ENCODE measurements around the gene CDKN2B. TPM values are rescaled to one million over a fixed set of nuclear protein-coding genes. Genes with fewer than 3 reads are reported as not detected.
"Not testable (repeated sequence)": the region's sequence is repeated elsewhere in the genome, so short reads cannot be mapped to it uniquely, and the experiment has no call there.

CDKN2B gene, protein sequence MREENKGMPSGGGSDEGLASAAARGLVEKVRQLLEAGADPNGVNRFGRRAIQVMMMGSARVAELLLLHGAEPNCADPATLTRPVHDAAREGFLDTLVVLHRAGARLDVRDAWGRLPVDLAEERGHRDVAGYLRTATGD
- total RNA-seq, result 0.63 TPM

- peak within 1 kb of the TSS; percentile 47 for H3K4me3 ChIP-seq (ENCODE audit: low read length)
- H3K4me1 ChIP-seq (ENCODE audit: insufficient read depth, low read length), result peaks cover 27% of the 10 kb centered on the region
- no peaks in the 10 kb centered on the region for H3K9me3 ChIP-seq (ENCODE audit: low read depth, low read length)
- H3K27me3 ChIP-seq (ENCODE audit: insufficient read depth, low read length), result peaks cover 84% of the 10 kb centered on the region
These were observed at the start of gene CDKN2B for GRCh38 chr9:22008717-22009505. Gene CDKN2B (minus strand): TSS chr9:22009305. CDS start chr9:22008953, 352 bp downstream.

GRCh38 chr9:22057972-22058371 is 48.9 kb upstream of the CDKN2B start:
- not testable (repeated sequence) for H3K27me3 ChIP-seq (ENCODE audit: insufficient read depth, low read length); H3K4me1 ChIP-seq (ENCODE audit: insufficient read depth, low read length); H3K9me3 ChIP-seq (ENCODE audit: low read depth, low read length); H3K4me3 ChIP-seq (ENCODE audit: low read length)

DNA sequence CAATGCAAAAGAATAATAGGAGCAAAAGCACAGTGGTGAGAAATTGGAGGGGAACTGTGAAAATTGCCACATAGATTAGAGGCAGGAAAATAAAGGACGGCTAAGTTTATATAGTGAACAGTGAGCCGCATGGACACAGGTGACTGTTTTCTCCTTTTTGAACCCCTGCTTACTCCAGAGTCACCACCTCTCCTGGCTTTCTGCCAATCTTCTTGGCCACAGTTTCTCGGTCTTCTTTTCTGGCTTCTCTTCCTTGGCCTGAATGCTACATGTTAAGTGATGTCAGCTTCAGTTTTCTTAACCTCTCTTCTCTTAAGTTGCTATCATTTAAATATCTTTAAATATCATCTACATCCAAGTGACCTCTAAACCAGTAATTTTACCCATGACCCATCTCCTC is 47.3 kb upstream of the CDKN2B start:
- Histone ChIP-seq H3K4me3 (ENCODE audit: low read length) (no peak overlapping the region), H3K9me3 (ENCODE audit: low read depth, low read length) (no peaks in the 10 kb centered on the region), H3K27me3 (ENCODE audit: insufficient read depth, low read length) (no peaks in the 10 kb centered on the region), H3K4me1 (ENCODE audit: insufficient read depth, low read length) (no peaks in the 10 kb centered on the region)

DNA sequence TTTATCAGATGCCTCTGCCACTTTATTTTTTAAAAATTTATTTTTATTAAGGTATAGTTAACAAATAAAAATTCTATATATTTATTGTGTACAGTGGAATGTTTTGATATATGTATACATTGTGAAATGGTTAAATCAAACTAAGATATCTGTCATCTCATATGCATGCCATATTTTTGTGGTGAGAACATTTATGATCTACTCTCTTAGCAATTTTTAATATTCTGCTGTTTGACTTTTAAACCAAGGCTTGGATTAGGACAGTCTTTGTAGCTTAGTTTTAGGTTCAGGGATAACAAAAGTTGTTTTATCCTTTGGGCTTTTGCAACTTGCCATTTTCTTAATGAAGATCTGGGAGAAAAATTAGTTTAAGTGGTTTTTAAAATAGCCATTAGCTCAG is 46.0 kb upstream of the CDKN2B start:
- H3K4me1 ChIP-seq (ENCODE audit: insufficient read depth, low read length), result peaks cover 10% of the 10 kb centered on the region
- no peak overlapping the region for H3K4me3 ChIP-seq (ENCODE audit: low read length)
- no peaks in the 10 kb centered on the region for H3K27me3 ChIP-seq (ENCODE audit: insufficient read depth, low read length)
- H3K9me3 ChIP-seq (ENCODE audit: low read depth, low read length), result no peaks in the 10 kb centered on the region

GRCh38 chr9:22054529-22054928 is 45.4 kb upstream of the CDKN2B start:
- Histone ChIP-seq H3K9me3 (ENCODE audit: low read depth, low read length) (no peaks in the 10 kb centered on the region), H3K27me3 (ENCODE audit: insufficient read depth, low read length) (no peaks in the 10 kb centered on the region), H3K4me3 (ENCODE audit: low read length) (no peak overlapping the region), H3K4me1 (ENCODE audit: insufficient read depth, low read length) (peaks cover 10% of the 10 kb centered on the region)

- Histone ChIP-seq H3K4me3 (ENCODE audit: low read length) (no peak overlapping the region), H3K9me3 (ENCODE audit: low read depth, low read length) (no peaks in the 10 kb centered on the region), H3K27me3 (ENCODE audit: insufficient read depth, low read length) (no peaks in the 10 kb centered on the region), H3K4me1 (ENCODE audit: insufficient read depth, low read length) (peaks cover 10% of the 10 kb centered on the region)
These were observed 45.0 kb upstream of the CDKN2B start for GRCh38 chr9:22054076-22054475.

- Histone ChIP-seq H3K4me3 (ENCODE audit: low read length) (no peak overlapping the region), H3K9me3 (ENCODE audit: low read depth, low read length) (no peaks in the 10 kb centered on the region), H3K4me1 (ENCODE audit: insufficient read depth, low read length) (peaks cover 10% of the 10 kb centered on the region), H3K27me3 (ENCODE audit: insufficient read depth, low read length) (no peaks in the 10 kb centered on the region)
These were observed 44.1 kb upstream of the CDKN2B start for GRCh38 chr9:22053178-22053577.

GRCh38 chr9:22052376-22052945 is 43.4 kb upstream of the CDKN2B start:
- Histone ChIP-seq H3K9me3 (ENCODE audit: low read depth, low read length) (no peaks in the 10 kb centered on the region), H3K27me3 (ENCODE audit: insufficient read depth, low read length) (no peaks in the 10 kb centered on the region), H3K4me1 (ENCODE audit: insufficient read depth, low read length) (peaks cover 10% of the 10 kb centered on the region), H3K4me3 (ENCODE audit: low read length) (no peak overlapping the region)

DNA sequence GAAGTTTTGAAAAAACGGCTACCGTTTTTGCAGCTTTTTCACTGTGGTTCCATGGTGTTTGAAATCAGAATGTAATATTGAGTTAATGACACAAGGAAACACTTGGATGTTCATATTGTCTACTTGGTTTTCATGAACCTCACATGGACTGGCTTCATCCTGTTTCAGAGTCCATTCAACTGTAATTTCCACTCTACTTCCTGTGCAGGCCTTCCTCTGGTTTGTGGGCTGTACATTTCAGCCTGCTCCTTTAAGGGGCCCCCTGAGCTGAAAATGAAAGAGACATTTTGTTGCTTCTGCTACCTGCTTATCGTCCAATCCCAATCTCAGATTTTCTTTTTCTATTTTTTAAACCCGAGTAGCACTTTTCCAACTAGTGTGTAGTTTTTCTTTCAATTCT is 41.8 kb upstream of the CDKN2B start:
- Histone ChIP-seq H3K9me3 (ENCODE audit: low read depth, low read length) (no peaks in the 10 kb centered on the region), H3K4me1 (ENCODE audit: insufficient read depth, low read length) (peaks cover 10% of the 10 kb centered on the region), H3K4me3 (ENCODE audit: low read length) (no peak overlapping the region), H3K27me3 (ENCODE audit: insufficient read depth, low read length) (no peaks in the 10 kb centered on the region)

DNA sequence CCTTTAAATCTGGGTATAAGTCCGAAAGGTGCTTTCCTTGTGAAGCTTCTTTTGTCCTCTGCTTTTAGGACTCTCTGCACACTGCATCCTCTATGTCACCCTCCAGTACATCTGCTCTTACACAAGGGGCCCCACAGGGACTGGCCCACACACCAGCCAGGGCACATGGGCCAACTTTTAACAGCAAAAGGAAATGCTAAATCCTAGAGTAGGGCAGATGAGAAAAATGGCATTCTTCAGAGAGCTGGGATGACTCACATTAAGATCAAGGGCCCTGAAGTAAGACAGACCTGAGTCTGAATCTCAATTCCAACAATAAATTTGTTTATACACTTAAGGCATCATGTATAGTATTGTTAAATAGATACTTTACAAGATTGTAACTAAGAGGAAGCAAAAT is 40.3 kb upstream of the CDKN2B start:
- H3K9me3 ChIP-seq (ENCODE audit: low read depth, low read length), result no peaks in the 10 kb centered on the region
- H3K27me3 ChIP-seq (ENCODE audit: insufficient read depth, low read length), result peaks cover 4% of the 10 kb centered on the region
- peaks cover 10% of the 10 kb centered on the region for H3K4me1 ChIP-seq (ENCODE audit: insufficient read depth, low read length)
- no peak overlapping the region for H3K4me3 ChIP-seq (ENCODE audit: low read length)

- H3K4me3 ChIP-seq (ENCODE audit: low read length), result no peak overlapping the region
- peaks cover 10% of the 10 kb centered on the region for H3K4me1 ChIP-seq (ENCODE audit: insufficient read depth, low read length)
- H3K9me3 ChIP-seq (ENCODE audit: low read depth, low read length), result no peaks in the 10 kb centered on the region
- peaks cover 10% of the 10 kb centered on the region for H3K27me3 ChIP-seq (ENCODE audit: insufficient read depth, low read length)
These were observed 38.5 kb upstream of the CDKN2B start for GRCh38 chr9:22047596-22047995.

GRCh38 chr9:22046243-22046885 is 37.3 kb upstream of the CDKN2B start:
- Histone ChIP-seq H3K4me3 (ENCODE audit: low read length) (no peak overlapping the region), H3K27me3 (ENCODE audit: insufficient read depth, low read length) (peaks cover 11% of the 10 kb centered on the region), H3K9me3 (ENCODE audit: low read depth, low read length) (no peaks in the 10 kb centered on the region), H3K4me1 (ENCODE audit: insufficient read depth, low read length) (peaks cover 10% of the 10 kb centered on the region)

GRCh38 chr9:22045423-22045822 is 36.3 kb upstream of the CDKN2B start:
- Histone ChIP-seq H3K4me1 (ENCODE audit: insufficient read depth, low read length) (peaks cover 2% of the 10 kb centered on the region), H3K9me3 (ENCODE audit: low read depth, low read length) (no peaks in the 10 kb centered on the region), H3K4me3 (ENCODE audit: low read length) (no peak overlapping the region), H3K27me3 (ENCODE audit: insufficient read depth, low read length) (peaks cover 12% of the 10 kb centered on the region)

GRCh38 chr9:22044583-22044982 is 35.5 kb upstream of the CDKN2B start:
- peaks cover 12% of the 10 kb centered on the region for H3K27me3 ChIP-seq (ENCODE audit: insufficient read depth, low read length)

DNA sequence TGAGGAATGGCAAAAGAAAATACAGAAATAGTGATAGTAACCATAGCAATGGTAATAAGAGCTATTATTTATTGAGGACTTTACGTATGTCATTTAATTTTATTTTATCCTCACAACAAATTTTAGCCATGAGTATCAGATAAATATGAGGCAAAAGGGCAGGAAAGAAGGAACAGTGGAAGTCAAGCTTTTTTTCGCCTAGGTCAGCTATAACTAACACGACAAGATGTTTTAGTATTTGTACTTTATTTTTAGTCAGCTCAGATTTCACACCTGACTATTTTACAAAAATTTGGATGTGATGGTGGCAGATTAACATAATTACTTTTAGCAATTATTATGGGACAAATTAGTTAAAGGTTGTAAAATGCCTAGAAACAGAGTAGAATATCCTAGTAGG is 34.8 kb upstream of the CDKN2B start:
- Histone ChIP-seq H3K9me3 (ENCODE audit: low read depth, low read length) (no peaks in the 10 kb centered on the region), H3K4me1 (ENCODE audit: insufficient read depth, low read length) (peaks cover 4% of the 10 kb centered on the region), H3K27me3 (ENCODE audit: insufficient read depth, low read length) (peaks cover 12% of the 10 kb centered on the region), H3K4me3 (ENCODE audit: low read length) (no peak overlapping the region)

More at GRCh38 chr9:22044583-22044982, 35.5 kb upstream of the CDKN2B start:
- H3K9me3 ChIP-seq (ENCODE audit: low read depth, low read length), result no peaks in the 10 kb centered on the region
- H3K4me1 ChIP-seq (ENCODE audit: insufficient read depth, low read length), result no peaks in the 10 kb centered on the region
- H3K4me3 ChIP-seq (ENCODE audit: low read length), result no peak overlapping the region

Measured in mononuclear cell (primary cell).